AG04449 (cell line): Measurements from ENCODE around the gene DGKZ.
A peak's percentile ranks its signal among the peaks of the same experiment; 100 is the strongest.

Source experiments
- CTCF ChIA-PET: fragments of 350-600 bp; formaldehyde crosslinking; extraction: SDS; loops from one replicate; lab custom pipeline; 2021; ENCODE audit warnings: antibody characterized with exemption; lab: Yijun Ruan, JAX
- POLR2A ChIA-PET: fragments of 400-600, 350-600 bp; formaldehyde crosslinking; extraction: SDS; loops from one replicate; lab custom pipeline; 2020; ENCODE audit warnings: antibody characterized with exemption, inconsistent platforms; lab: Yijun Ruan, JAX
- DNase-seq: peaks from one replicate; pipeline ENCODE4 v3.0.0-alpha.2; 2010; ENCODE audit warnings: low read depth, low spot score
- H3K4me3 ChIP-seq: 2 replicates; pipeline ENCODE4 v1.5.1; 2011; ENCODE audit warnings: low read depth, mild to moderate bottlenecking, control low read depth, low read length
- TF ChIP-seq, protein P1 (sequence below): IDR thresholded peaks from one replicate; pipeline ENCODE4 v1.5.1; 2011; ENCODE audit warnings: mild to moderate bottlenecking, moderate library complexity, low read length, control low read depth, inconsistent platforms; ENCODE audit not compliant: insufficient read depth; ENCODE audit errors: missing control alignments

DGKZ gene

DNA sequence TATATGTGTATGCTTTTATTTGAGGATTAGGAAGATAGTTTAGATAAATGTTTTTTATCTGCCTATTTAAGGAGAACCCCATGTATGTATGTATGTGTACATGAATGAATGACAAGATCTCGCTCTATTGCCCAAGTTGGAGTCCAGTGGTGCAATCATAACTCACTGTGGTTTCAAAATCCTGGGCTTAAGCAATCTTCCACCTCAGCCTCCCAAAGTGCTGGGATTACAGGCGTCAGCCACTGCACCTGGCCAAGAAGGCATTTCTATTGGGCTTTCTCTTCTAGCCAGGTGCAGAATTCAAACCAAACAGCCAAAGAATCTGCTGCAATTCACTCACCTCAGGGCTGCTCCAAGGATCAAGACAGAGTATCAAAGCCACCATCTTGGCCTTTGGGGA is 25.5 kb upstream of the DGKZ start:
- no peak for DNase-seq
- POLR2A ChIA-PET, result no interaction called here
- CTCF ChIA-PET, result interaction anchor here (1.6 to 20.0 kb wide), 3 partner anchors 11 to 78 kb away, joined by 3 to 661 read pairs (median 16); no protein-coding TSS in a partner anchor

DNA sequence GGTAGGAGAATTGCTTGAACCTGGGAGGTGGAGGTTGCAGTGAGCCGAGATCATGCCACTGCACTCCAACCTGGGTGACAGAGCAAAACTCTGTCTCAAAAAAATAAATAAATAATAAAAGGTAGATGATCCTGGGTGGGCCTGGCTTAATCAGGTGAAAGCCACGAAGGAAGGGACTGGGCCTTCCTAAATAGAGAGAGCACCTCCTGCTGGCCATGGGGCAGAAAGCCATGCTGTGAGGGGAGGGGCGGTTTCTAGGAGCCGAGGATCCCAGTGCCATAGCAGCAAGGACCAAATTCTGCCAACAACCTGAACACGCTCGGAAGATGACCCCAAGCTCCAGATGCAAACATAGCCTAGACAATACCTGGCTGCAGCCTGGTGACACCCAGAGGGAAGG is 24.5 kb upstream of the DGKZ start:
- no peak for DNase-seq
- CTCF ChIA-PET, result interaction anchor here (0.7 to 20.0 kb wide), 8 partner anchors 8 to 357 kb away, joined by 3 to 661 read pairs (median 4); partner anchors contain the start of gene DGKZ
- no peak overlapping the region for H3K4me3 ChIP-seq
- TF ChIP-seq, protein P1, sequence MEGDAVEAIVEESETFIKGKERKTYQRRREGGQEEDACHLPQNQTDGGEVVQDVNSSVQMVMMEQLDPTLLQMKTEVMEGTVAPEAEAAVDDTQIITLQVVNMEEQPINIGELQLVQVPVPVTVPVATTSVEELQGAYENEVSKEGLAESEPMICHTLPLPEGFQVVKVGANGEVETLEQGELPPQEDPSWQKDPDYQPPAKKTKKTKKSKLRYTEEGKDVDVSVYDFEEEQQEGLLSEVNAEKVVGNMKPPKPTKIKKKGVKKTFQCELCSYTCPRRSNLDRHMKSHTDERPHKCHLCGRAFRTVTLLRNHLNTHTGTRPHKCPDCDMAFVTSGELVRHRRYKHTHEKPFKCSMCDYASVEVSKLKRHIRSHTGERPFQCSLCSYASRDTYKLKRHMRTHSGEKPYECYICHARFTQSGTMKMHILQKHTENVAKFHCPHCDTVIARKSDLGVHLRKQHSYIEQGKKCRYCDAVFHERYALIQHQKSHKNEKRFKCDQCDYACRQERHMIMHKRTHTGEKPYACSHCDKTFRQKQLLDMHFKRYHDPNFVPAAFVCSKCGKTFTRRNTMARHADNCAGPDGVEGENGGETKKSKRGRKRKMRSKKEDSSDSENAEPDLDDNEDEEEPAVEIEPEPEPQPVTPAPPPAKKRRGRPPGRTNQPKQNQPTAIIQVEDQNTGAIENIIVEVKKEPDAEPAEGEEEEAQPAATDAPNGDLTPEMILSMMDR, result peak; percentile 65
- POLR2A ChIA-PET, result no interaction called here

More for the DNA sequence above, 25.5 kb upstream of the DGKZ start:
- TF ChIP-seq, protein P1, result no peak
- no peak overlapping the region for H3K4me3 ChIP-seq

DNA sequence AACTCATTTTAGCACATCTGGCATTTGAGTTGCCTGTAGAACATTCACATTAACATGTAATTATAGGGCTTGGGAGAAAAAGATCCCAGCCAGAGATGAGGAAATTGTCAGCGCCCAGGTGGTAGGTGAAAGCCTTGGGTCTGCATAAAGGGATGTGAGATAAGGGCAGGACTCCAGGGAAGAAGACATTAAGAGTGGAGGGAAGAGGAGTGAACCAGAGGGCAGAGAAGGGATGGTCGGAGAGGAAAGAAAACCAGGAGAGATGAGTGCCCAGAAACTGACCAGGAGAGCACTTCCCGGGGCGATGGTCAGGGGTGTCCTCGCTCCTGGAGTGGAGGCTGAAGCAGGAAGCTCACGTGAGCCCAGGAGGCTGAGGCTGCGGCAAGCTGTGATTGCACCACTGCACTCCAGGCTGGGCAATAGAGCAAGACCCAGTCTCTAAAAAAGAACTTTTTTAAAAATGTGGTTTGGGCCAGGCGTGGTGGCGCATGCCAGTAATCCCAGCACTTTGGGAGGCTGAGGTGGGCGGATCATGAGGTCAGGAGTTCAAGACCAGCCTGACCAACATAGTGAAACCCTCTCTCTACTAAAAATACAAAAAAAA is 20.3 kb upstream of the DGKZ start:
- no peak for DNase-seq
- TF ChIP-seq, protein P1, result no peak
- POLR2A ChIA-PET, result no interaction called here
- H3K4me3 ChIP-seq, result no peak overlapping the region
- CTCF ChIA-PET, result interaction anchor here (1.2 to 1.7 kb wide), 4 partner anchors 11 to 88 kb away, joined by 3 to 5 read pairs (median 4); no protein-coding TSS in a partner anchor

DNA sequence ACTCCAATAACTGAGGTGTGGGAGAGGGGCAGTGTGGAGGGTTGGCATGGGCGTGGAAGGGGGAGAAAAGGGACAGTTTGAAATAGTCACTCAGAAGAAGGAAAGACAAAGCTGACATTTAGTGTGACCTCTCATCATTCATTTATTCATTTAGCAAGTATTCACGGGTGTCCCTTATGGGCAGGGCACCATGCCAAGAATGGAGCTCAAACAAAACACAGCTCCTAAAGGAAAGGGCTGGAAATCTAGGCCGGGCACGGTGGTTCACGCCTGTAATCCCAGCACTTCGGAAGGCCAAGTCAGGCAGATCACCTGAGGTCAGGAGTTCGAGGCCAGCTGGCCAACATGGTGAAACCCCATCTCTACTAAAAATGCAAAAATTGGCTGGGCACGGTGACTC is 19.4 kb upstream of the DGKZ start:
- no peak overlapping the region for H3K4me3 ChIP-seq
- TF ChIP-seq, protein P1, result no peak
- no peak for DNase-seq
- CTCF ChIA-PET, result interaction anchor here (0.6 to 6.8 kb wide), 5 partner anchors 12 to 89 kb away, joined by 3 to 45 read pairs (median 4); no protein-coding TSS in a partner anchor
- POLR2A ChIA-PET, result interaction anchor here (0.9 kb wide), 1 partner anchor 56 kb away, joined by 4 read pairs; no protein-coding TSS in a partner anchor

DNA sequence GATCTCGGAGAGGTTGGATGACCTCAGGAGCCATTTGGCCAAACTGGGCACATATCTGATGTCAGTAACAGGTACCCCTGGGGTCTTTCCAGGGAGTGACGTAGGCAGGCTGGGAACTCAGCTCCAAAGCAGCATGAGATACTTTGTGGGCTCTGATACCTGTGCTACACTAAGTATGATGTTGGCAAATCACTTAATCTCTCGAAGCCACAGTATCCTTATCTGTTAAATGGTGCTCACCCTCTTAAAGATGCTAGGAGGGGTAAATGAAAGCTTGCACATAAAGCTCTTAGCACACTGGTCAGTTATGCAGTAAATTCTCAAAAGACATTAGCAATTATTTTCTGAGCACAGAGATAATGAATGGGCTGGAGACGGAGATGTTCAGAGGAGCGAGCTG is 17.1 kb upstream of the DGKZ start:
- TF ChIP-seq, protein P1, result no peak
- no peak for DNase-seq
- ChIA-PET CTCF (interaction anchor here (0.9 to 6.8 kb wide), 8 partner anchors 8 to 199 kb away, joined by 3 to 45 read pairs (median 4); no protein-coding TSS in a partner anchor), POLR2A (interaction anchor here (0.9 to 1.2 kb wide), 4 partner anchors 13 to 87 kb away, joined by 3 to 5 read pairs (median 4); partner anchors contain the start of gene CREB3L1)
- H3K4me3 ChIP-seq, result no peak overlapping the region
